Left ventricle myocardium superior (tissue), 1 donor: Measurements from ENCODE around the gene LEFTY1. TPM values are rescaled to one million over a fixed set of nuclear protein-coding genes. Genes with fewer than 3 reads are reported as not detected.
A peak's percentile ranks its signal among the peaks of the same experiment; 100 is the strongest.

Source experiments
- ATAC-seq: fragments of 200-7000 bp; cut with Tn5 transposase; one replicate; pipeline ENCODE4 v1.9.1; 2020; ENCODE audit warnings: mild to moderate bottlenecking, moderate library complexity
- DNase-seq: peaks from one replicate; pipeline ENCODE4 v3.0.0-alpha.2; 2020
- intact Hi-C: fragments of 100-400 bp; cut with micrococcal nuclease; formaldehyde crosslinking; loops from one replicate; pipeline ENCODE4 v1.11.0; 2022
- total RNA-seq: library from RNA; stranded (reverse); fragmentation: NEBNext Ultra II Directional; extraction: Animal tissue kit (Norgen Biotek cat#: 25700); gene quantifications from one replicate; pipeline ENCODE4 v1.2.1, GENCODE V29; 2021
- donor health status: DM: no; HTN: yes; CAD: no; lungs with severe emphysema.

LEFTY1 gene
- total RNA-seq, 1 donor from 2014 or later: not detected

- no peak for DNase-seq
- intact Hi-C loops: no loop called here
- ATAC-seq: no peak
These were observed 10.7 kb downstream of the LEFTY1 start for GRCh38 chr1:225878282-225878681.

- peak; percentile 79 for DNase-seq
- intact Hi-C loops: no loop called here
- ATAC-seq: peak; percentile 31
These were observed 11.4 kb downstream of the LEFTY1 start for GRCh38 chr1:225877580-225877979.

GRCh38 chr1:225876900-225877510, 11.9 kb downstream of the LEFTY1 start:
- intact Hi-C loops: no loop called here
- no peak for ATAC-seq
- DNase-seq: no peak

- ATAC-seq (no peak), DNase-seq (peak; percentile 13)
- intact Hi-C loops: no loop called here
These were observed 13.7 kb downstream of the LEFTY1 start for GRCh38 chr1:225875044-225875815.

GRCh38 chr1:225874431-225874830, 14.5 kb downstream of the LEFTY1 start:
- intact Hi-C loops: no loop called here
- DNase-seq: peak; percentile 27
- no peak for ATAC-seq

GRCh38 chr1:225873281-225873850, 15.6 kb downstream of the LEFTY1 start:
- intact Hi-C loops: no loop called here
- DNase-seq (peak; percentile 16), ATAC-seq (no peak)

DNA sequence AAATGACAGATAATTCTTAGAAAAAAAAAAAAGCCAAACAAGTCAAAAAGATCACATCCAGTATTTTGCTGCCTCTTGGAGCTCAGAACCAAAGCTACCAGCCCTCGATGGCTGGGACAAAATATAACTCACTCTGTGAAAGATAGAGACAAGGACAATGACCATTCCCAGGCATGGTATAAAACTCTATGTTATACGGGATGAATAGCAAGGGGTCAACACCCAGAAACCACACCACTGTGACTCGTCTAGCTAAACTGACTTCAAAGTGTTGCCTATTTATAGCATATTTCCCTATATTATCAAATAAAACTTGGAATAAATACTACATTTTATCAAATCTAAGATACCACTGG, 16.9 kb downstream of the LEFTY1 start:
- intact Hi-C loops: no loop called here
- DNase-seq (no peak), ATAC-seq (no peak)

- DNase-seq: peak; percentile 8
- no peak for ATAC-seq
- intact Hi-C loops: no loop called here
These were observed 17.4 kb downstream of the LEFTY1 start for GRCh38 chr1:225871359-225872074.

- ATAC-seq (no peak), DNase-seq (peak; percentile 15)
- intact Hi-C loops: no loop called here
These were observed 18.0 kb downstream of the LEFTY1 start for GRCh38 chr1:225870911-225871310.

DNA sequence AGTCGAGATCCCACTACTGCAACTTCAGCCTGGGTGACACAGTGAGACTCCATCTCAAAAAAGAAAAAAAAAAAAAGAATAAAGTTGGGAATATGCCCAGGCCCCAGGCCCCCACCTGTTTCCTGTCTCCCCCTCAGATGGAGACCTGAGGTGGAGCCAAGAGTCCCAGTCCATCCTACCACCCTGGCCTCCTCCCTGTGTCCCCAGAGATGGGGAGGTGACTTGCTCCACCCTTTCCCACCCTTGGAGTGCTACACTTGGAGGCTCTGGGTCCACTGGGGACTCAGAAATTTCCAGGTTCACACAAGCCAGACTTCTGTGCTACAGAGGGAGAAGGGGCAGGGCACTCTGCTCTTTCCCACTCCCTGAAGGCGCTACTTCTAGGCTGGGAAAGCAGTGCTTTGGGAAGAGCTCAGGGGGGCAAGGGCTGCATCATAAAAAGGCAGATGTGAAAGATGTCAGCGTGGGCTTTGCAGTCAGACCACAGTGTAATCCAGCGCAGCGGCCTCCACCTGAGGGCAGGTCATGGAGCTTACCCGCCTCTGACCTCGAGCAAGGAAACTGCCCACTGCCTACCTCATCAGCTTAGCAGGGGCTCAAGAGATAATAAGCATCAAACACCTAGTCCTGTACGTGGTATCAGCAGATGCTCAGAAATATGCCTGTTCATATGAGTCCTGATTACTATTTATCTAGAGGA, 20.2 kb downstream of the LEFTY1 start:
- ATAC-seq (peak; percentile 14), DNase-seq (peak; percentile 11)
- intact Hi-C loops: no loop called here

- DNase-seq: peak; percentile 7
- intact Hi-C loops: no loop called here
- no peak for ATAC-seq
These were observed 22.0 kb downstream of the LEFTY1 start for GRCh38 chr1:225866981-225867380.

DNA sequence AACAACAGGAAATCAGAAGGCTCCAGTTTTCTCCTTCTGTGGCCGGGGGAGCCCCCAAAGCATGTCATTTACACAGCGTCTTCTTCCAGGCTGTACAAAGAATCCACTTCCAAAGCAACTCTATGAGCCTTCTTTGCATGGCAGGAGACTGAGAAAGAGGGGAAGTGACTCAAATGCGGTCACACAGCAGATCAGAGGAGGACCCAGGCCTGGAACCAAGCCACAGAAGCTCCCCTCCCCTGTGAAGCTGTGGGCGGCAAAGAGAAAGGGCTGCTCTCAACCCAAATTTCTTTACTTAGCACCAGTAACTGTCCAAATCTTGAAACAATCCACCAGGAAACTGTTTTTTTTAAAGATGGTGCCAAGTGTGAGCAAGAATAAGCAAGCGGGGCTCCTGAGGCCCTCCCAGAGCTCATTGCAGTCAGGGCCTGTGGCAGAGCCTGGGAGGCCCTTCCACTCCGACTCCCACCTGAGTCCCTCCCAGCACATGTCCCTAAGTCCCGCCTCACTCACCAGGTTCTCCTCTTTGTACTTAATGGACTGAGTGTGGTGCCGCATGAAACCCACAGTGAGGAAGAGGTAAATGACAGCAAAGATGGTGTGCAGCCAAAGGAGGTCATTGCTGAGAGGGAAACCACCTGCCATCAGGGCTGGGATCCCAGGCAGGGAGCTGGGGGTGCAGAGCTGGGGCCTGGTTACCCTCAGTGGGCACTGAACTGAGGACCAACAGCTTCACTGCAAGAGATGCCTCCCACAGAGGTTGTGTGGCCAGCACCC, 22.7 kb downstream of the LEFTY1 start:
- DNase-seq: peak; percentile 13
- intact Hi-C loops: no loop called here
- ATAC-seq: no peak

GRCh38 chr1:225865514-225865913, 23.4 kb downstream of the LEFTY1 start:
- no peak for ATAC-seq
- peak; percentile 19 for DNase-seq
- intact Hi-C loops: no loop called here

DNA sequence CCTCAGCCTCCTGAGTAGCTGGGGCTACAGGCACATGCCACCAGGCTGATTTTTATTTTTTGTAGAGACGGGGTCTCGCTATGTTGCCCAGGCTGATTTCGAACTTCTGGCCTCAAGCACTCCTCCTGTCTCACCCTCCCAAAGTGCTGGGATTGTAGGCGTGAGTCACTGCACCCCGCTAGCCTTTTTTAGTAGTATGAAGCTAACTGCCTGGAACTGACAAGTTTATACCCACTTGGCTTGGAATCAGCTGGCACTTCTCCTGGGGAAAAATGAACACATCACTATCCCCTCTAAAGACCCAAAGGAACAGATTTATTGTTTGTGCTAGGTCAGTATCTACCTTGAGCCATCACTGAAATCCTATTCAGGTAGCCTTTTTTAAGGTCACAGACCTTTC, 25.8 kb downstream of the LEFTY1 start:
- intact Hi-C loops: no loop called here
- ATAC-seq: no peak
- no peak for DNase-seq

DNA sequence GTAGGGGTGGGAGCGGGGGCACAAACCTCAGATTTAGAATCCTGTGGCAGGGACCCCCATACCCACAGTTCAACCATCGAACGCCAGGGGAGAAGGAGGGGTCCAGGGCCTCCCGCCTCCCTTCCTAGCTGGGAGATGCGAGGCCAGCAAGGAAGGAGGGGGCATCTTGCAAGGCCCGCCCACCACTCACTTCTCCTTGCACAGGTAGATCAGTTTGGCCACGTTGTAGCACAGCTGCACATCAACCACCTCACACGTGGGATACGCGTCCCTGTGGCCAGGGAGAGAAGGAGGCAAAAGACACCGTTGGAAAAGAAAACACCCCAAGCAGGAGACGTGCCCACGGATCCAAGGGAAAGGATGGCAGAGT, 26.4 kb downstream of the LEFTY1 start:
- ATAC-seq (no peak), DNase-seq (peak; percentile 6)
- intact Hi-C loops: no loop called here

- peak; percentile 11 for DNase-seq
These were observed 26.9 kb downstream of the LEFTY1 start for GRCh38 chr1:225861834-225862580.

DNA sequence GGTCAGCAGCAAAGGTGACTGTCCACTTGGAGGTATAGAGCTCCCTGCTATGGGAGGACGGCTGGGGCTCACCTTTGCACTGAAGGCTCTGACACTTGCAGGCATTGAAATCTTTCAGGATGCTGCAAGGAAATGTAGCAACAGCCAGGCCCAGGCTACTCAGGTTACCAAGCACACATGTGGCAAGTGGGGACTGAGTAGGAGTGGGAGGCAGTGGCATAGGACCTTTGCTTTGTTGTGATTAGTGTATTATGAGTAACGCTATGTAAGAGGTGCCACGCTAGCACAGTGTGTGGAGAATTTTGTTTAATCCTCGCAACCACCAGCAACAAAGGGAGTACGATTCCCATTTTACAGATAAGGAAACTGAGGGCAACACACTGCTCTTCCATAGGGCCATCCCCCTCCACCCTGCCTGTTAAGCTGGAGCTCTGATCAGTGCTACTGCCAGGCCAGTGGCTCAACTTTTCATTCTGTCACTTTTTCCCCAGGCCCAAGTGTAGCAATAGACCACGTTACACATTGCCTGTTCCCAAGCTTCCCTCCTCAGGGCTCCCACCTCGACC, 28.0 kb downstream of the LEFTY1 start:
- intact Hi-C loops: no loop called here
- DNase-seq (no peak), ATAC-seq (no peak)

More at GRCh38 chr1:225861834-225862580, 26.9 kb downstream of the LEFTY1 start:
- ATAC-seq: no peak
- intact Hi-C loops: no loop called here

DNA sequence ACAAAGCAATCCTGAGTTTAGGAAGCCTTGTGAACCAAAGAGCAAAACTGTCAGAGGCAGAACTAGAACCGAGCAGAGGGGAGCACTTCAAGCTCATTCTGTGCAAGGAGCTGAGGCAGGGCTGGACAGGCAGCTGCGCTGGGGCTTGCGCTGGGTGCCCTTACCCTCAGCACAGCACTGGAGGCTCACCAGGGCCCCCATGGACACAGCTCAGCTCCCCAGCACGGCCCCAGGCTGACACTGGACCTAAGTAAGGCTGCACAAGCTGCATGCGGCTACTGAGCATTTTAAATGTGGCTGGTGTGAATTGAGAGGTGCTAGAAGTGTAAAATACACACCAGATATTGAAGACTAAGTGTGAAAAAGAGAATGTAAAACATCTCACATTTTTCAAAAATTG, 28.8 kb downstream of the LEFTY1 start:
- ATAC-seq: no peak
- peak; percentile 2 for DNase-seq
- intact Hi-C loops: no loop called here
